NB4 (cell line): ENCODE data around the gene LARP4B.

Experiments
- POLR2A ChIP-seq: IDR thresholded peaks from 2 replicates; pipeline ENCODE4 v1.6.1; 2011; ENCODE audit warnings: mild to moderate bottlenecking; ENCODE audit not compliant: insufficient read length; ENCODE audit errors: extremely low read depth
- TF ChIP-seq, protein P1 (sequence below): IDR thresholded peaks from one replicate; pipeline ENCODE4 v1.5.1; 2012; ENCODE audit warnings: low read depth, low read length
- TF ChIP-seq, protein P2 (sequence below): IDR thresholded peaks from 2 replicates; pipeline ENCODE4 v1.6.1; 2011; ENCODE audit warnings: low read depth, low read length

DNA sequence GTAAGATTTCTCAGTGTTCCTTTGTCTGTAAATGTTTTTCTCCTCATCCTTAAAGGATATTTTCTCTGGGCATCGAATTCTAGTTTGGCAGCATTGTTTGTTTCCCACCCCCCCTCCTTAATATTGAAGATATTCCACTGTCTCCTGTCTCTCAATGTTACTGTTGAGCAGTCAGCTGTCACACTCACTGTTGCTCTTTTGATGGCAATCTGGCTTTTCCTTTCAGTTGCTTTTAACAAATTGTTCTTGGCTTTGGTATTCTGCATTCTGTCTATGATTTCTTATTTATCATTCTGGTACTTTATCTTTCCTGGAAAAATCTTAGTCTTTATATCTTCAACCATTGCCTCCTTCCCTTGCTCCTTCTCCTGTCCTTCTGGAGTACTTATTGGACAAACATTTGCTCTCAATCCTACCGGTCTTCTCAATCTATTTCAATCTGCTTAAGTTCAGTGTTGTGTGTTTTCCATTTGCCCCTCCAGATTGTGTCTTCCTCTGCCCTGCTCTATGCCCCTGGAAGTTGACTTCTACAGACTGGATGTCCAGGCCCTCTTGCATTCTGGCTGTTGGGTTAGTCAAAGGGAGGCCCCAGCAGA, 47.4 kb upstream of the LARP4B start:
- TF ChIP-seq, protein P1, sequence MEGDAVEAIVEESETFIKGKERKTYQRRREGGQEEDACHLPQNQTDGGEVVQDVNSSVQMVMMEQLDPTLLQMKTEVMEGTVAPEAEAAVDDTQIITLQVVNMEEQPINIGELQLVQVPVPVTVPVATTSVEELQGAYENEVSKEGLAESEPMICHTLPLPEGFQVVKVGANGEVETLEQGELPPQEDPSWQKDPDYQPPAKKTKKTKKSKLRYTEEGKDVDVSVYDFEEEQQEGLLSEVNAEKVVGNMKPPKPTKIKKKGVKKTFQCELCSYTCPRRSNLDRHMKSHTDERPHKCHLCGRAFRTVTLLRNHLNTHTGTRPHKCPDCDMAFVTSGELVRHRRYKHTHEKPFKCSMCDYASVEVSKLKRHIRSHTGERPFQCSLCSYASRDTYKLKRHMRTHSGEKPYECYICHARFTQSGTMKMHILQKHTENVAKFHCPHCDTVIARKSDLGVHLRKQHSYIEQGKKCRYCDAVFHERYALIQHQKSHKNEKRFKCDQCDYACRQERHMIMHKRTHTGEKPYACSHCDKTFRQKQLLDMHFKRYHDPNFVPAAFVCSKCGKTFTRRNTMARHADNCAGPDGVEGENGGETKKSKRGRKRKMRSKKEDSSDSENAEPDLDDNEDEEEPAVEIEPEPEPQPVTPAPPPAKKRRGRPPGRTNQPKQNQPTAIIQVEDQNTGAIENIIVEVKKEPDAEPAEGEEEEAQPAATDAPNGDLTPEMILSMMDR = no peak
- TF ChIP-seq POLR2A = no peak
- TF ChIP-seq, protein P2, sequence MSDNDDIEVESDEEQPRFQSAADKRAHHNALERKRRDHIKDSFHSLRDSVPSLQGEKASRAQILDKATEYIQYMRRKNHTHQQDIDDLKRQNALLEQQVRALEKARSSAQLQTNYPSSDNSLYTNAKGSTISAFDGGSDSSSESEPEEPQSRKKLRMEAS = no peak
